Neural progenitor cell (in vitro differentiated cells): ENCODE results near the gene ARRDC4. TPM values are rescaled to one million over a fixed set of nuclear protein-coding genes. Genes with fewer than 3 reads are reported as not detected.

Source experiments
- DNase-seq: peaks from one replicate; pipeline ENCODE4 v3.0.0-alpha.2; 2016; ENCODE audit warnings: low spot score
- H2AFZ ChIP-seq: fragments of 200-600 bp; sonication (generic); replicated peaks from 2 replicates; pipeline ENCODE4 v1.6.1; 2016; ENCODE audit warnings: antibody characterized with exemption
- H3F3A ChIP-seq: fragments of 200-600 bp; sonication (generic); 2 replicates; pipeline ENCODE4 v1.6.1; 2016; ENCODE audit warnings: antibody characterized with exemption, low read depth
- H3K27ac ChIP-seq: fragments of 200-600 bp; sonication (generic); 2 replicates; pipeline ENCODE4 v1.5.1; 2016; ENCODE audit warnings: mild to moderate bottlenecking
- H3K27me3 ChIP-seq: fragments of 200-600 bp; sonication (generic); 2 replicates; pipeline ENCODE4 v1.6.1; 2016; ENCODE audit warnings: mild to moderate bottlenecking, moderate library complexity
- H3K36me3 ChIP-seq: fragments of 200-600 bp; sonication (generic); 2 replicates; pipeline ENCODE4 v1.5.1; 2016
- H3K4me1 ChIP-seq: fragments of 200-600 bp; sonication (generic); 2 replicates; pipeline ENCODE4 v1.6.1; 2016; ENCODE audit warnings: mixed run types
- H3K4me2 ChIP-seq: fragments of 200-600 bp; sonication (generic); 2 replicates; pipeline ENCODE4 v1.6.1; 2016
- H3K4me3 ChIP-seq: fragments of 200-600 bp; sonication (generic); 2 replicates; pipeline ENCODE4 v1.5.1; 2016
- H3K79me2 ChIP-seq: fragments of 200-600 bp; sonication (generic); 2 replicates; pipeline ENCODE4 v1.6.1; 2016; ENCODE audit warnings: low read depth
- H3K9ac ChIP-seq: fragments of 200-600 bp; sonication (generic); 2 replicates; pipeline ENCODE4 v1.6.1; 2016
- H3K9me3 ChIP-seq: fragments of 200-600 bp; sonication (generic); 2 replicates; pipeline ENCODE4 v1.5.1; 2016; ENCODE audit warnings: low read depth
- H4K20me1 ChIP-seq: fragments of 200-600 bp; sonication (generic); 2 replicates; pipeline ENCODE4 v1.6.1; 2016; ENCODE audit warnings: low read depth
- H3K27ac Mint-ChIP-seq: 3 replicates; pipeline ENCODE4 v1.8.0; 2021; ENCODE audit warnings: mixed read lengths
- H3K27me3 Mint-ChIP-seq: 2 replicates; pipeline ENCODE4 v1.8.0; 2022; ENCODE audit warnings: low read depth, mild to moderate bottlenecking, inconsistent platforms, moderate library complexity, mixed read lengths; ENCODE audit not compliant: insufficient read depth
- H3K36me3 Mint-ChIP-seq: 3 replicates; pipeline ENCODE4 v1.8.0; 2021; ENCODE audit warnings: mixed read lengths
- H3K4me1 Mint-ChIP-seq: 3 replicates; pipeline ENCODE4 v1.8.0; 2021; ENCODE audit warnings: mixed read lengths
- H3K4me3 Mint-ChIP-seq: 3 replicates; pipeline ENCODE4 v1.8.0; 2021; ENCODE audit warnings: mild to moderate bottlenecking, moderate library complexity, mixed read lengths
- H3K9me3 Mint-ChIP-seq: 3 replicates; pipeline ENCODE4 v1.8.0; 2020; ENCODE audit warnings: mixed read lengths
- CTCF ChIP-seq: fragments of 200-600 bp; sonication (generic); IDR thresholded peaks from 2 replicates; pipeline ENCODE4 v1.5.1; 2017; ENCODE audit warnings: antibody characterized with exemption, mild to moderate bottlenecking
- EZH2 ChIP-seq: fragments of 200-600 bp; sonication (generic); IDR thresholded peaks from 2 replicates; pipeline ENCODE4 v1.6.1; 2017; ENCODE audit warnings: antibody characterized with exemption, mild to moderate bottlenecking, moderate library complexity
- EZH2phosphoT487 ChIP-seq: fragments of 200-600 bp; sonication (generic); IDR thresholded peaks from 2 replicates; pipeline ENCODE4 v1.6.1; 2017; ENCODE audit warnings: antibody characterized with exemption
- total RNA-seq: library from RNA; depleted of rRNA; stranded (reverse); fragments of >200 nt; gene quantifications from 2 replicates; pipeline ENCODE4 v1.2.3, GENCODE V29; 2015; ENCODE audit warnings: low replicate concordance

ARRDC4 gene
- total RNA-seq, 1 donor from 2014 or later, result 28.2 TPM

GRCh38 chr15:98003518-98003917, 43.0 kb downstream of the ARRDC4 start:
- no peaks in the 10 kb centered on the region for H3K27me3 ChIP-seq
- no peaks in the 10 kb centered on the region for H3K4me1 ChIP-seq
- H3K27ac Mint-ChIP-seq, result no peak overlapping the region
- no peak overlapping the region for H2AFZ ChIP-seq
- no peak overlapping the region for H3K4me2 ChIP-seq
- no peaks in the 10 kb centered on the region for H3K9me3 Mint-ChIP-seq
- no peak for DNase-seq
- H3K4me3 Mint-ChIP-seq, result no peak overlapping the region
- no peak overlapping the region for H3K9ac ChIP-seq
- no peaks in the 10 kb centered on the region for H3K27me3 Mint-ChIP-seq
- H3K36me3 Mint-ChIP-seq, result no peaks in the 10 kb centered on the region
- H3K36me3 ChIP-seq, result no peaks in the 10 kb centered on the region
- no peak overlapping the region for H3K4me3 ChIP-seq
- H4K20me1 ChIP-seq, result no peaks in the 10 kb centered on the region
- H3K79me2 ChIP-seq, result no peaks in the 10 kb centered on the region
- H3K27ac ChIP-seq, result no peak overlapping the region
- no peak for TF ChIP-seq CTCF
- TF ChIP-seq EZH2phosphoT487, result no peak
- no peak for TF ChIP-seq EZH2
- H3F3A ChIP-seq, result peaks cover 10% of the 10 kb centered on the region
- no peaks in the 10 kb centered on the region for H3K9me3 ChIP-seq
- H3K4me1 Mint-ChIP-seq, result no peaks in the 10 kb centered on the region

DNA sequence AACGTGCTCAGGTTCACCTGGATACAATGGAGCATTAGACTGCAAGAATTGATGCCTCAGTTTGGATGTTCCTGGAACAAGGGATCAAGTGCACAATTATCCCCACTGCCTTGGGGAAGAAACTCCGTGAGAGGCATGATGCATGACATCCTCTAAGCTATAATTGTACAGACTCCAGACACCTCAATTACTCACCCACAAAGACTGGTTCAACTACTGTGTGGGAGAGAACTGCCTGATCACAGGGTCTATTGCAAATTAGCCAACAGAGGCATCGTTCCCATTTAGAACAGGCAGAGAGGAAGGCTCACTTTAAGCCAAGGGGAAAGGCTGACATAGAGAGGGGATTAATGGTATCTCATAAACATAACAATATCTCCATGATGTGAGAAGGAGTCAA, 43.5 kb downstream of the ARRDC4 start:
- Histone ChIP-seq H3K27me3 (no peaks in the 10 kb centered on the region), H3K9ac (no peak overlapping the region), H3K4me2 (no peak overlapping the region), H3K4me3 (no peak overlapping the region), H3K79me2 (no peaks in the 10 kb centered on the region), H3K36me3 (no peaks in the 10 kb centered on the region), H3K9me3 (no peaks in the 10 kb centered on the region), H3F3A (peaks cover 10% of the 10 kb centered on the region), H3K27ac (no peak overlapping the region), H4K20me1 (no peaks in the 10 kb centered on the region), H3K4me1 (no peaks in the 10 kb centered on the region), H2AFZ (no peak overlapping the region)
- no peak for TF ChIP-seq EZH2phosphoT487
- no peak for TF ChIP-seq EZH2
- TF ChIP-seq CTCF, result no peak
- no peak for DNase-seq
- no peak overlapping the region for H3K27ac Mint-ChIP-seq
- no peaks in the 10 kb centered on the region for H3K27me3 Mint-ChIP-seq
- no peaks in the 10 kb centered on the region for H3K36me3 Mint-ChIP-seq
- H3K9me3 Mint-ChIP-seq, result no peaks in the 10 kb centered on the region
- H3K4me3 Mint-ChIP-seq, result no peak overlapping the region
- H3K4me1 Mint-ChIP-seq, result no peaks in the 10 kb centered on the region

DNA sequence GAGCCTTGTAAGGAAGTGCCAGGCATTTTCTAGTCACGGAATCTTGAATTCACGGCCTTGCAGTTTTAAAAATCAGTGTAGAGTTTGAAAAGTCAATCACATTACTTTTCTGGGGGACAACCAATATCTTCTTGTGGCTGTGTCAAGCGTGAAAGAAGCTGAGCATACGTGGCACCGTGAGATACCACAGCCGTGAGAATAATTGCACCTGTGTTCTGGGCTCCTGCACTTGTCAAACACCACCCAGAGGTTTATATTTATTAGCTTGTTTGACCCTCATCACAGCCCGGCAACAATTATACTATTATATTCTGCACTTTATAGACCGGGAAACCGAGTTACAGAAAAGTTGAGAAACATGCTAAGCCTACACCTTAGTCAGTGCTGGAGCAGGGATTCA, 45.2 kb downstream of the ARRDC4 start:
- Histone ChIP-seq H2AFZ (no peak overlapping the region), H3K27me3 (no peaks in the 10 kb centered on the region), H4K20me1 (no peaks in the 10 kb centered on the region), H3K4me2 (no peak overlapping the region), H3F3A (peaks cover 10% of the 10 kb centered on the region), H3K9me3 (no peaks in the 10 kb centered on the region), H3K9ac (no peak overlapping the region), H3K79me2 (no peaks in the 10 kb centered on the region), H3K4me3 (no peak overlapping the region), H3K27ac (no peak overlapping the region), H3K4me1 (no peaks in the 10 kb centered on the region), H3K36me3 (no peaks in the 10 kb centered on the region)
- TF ChIP-seq EZH2phosphoT487 (no peak), EZH2 (no peak), CTCF (no peak)
- no peaks in the 10 kb centered on the region for H3K27me3 Mint-ChIP-seq
- no peak overlapping the region for H3K27ac Mint-ChIP-seq
- H3K4me3 Mint-ChIP-seq, result no peak overlapping the region
- H3K4me1 Mint-ChIP-seq, result no peaks in the 10 kb centered on the region
- no peaks in the 10 kb centered on the region for H3K9me3 Mint-ChIP-seq
- no peak for DNase-seq
- no peaks in the 10 kb centered on the region for H3K36me3 Mint-ChIP-seq
